ENCODE data around the gene HOXD1. TPM values are rescaled to one million over a fixed set of nuclear protein-coding genes. Genes with fewer than 3 reads are reported as not detected.

Gene HOXD1
- total RNA-seq, 1 experiment from 2014 or later = not detected

DNA sequence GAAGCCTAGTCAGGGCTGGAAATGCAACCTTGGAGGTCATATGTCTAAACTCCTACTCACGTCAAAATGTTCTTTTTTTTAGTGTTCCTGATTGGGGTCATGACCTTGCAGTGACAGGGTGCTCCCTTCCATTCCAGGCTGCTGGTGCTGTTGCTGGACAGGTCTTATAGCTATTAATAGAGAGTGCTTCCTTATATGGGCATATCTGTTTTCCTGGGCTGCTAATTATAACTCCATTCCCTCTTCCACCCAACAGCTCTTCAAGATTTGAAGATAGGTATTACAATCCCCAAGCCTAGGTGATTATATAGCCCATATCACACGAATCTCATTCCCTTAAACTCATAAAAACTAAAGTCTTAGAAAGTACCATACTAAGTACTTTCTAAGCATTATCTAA, 18.8 kb upstream of the HOXD1 start:
- no peak for TF ChIP-seq EZH2 (IDR thresholded peaks at IDR 0.05; ENCODE audit: low read depth)
- no peak for TF ChIP-seq CTCF (conservative IDR thresholded peaks at IDR 0.05)

DNA sequence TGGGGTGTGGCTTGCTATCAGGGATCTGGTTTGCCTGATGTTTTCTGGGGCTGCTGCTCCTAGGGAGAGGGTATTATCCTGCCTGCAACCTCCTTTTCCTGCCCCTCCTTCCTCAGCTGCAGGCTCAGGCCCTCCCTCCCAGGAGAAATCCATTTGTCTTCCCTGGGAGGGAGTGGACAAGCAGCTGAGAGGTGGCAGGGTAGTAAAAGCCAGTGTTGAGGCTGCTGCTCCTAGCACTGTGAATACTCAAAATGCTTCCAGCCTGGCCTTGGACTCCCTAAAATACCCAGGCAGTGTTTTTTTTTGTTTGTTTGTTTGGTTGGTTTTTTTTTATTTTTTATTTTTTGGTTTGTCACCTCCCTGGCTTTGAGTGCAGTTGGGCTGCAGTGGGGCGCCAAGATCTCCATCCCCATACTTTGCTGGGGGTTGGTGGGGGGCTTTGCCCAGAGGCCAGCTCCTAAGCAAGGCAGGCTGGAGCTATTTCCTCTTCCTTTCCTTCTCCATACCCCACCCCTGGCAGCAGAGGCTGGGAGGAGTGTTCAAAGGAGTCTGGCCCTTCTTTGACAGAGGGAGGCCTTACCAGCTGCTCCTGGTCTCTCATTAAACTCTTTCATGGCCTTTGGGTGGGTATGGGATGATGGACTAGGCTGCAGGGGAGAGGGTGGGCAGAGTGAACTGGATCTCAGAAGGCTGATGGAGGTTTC, 17.7 kb upstream of the HOXD1 start:
- no peak overlapping the region for H2AFZ ChIP-seq
- POLR2A ChIA-PET (ENCODE audit: unreplicated experiment) = no interaction called here
- H3K27ac ChIP-seq = no peak overlapping the region
- H3K79me2 ChIP-seq (ENCODE audit: low read depth) = no peaks in the 10 kb centered on the region
- TF ChIP-seq CTCF (conservative IDR thresholded peaks at IDR 0.05) (no peak), EZH2 (IDR thresholded peaks at IDR 0.05; ENCODE audit: low read depth) (no peak)
- no peaks in the 10 kb centered on the region for H3K9me2 ChIP-seq (ENCODE audit: insufficient read depth)
- CTCF ChIA-PET = no interaction called here
- no peaks in the 10 kb centered on the region for H3F3A ChIP-seq (ENCODE audit: insufficient read depth, low read depth)
- H3K36me3 ChIP-seq (ENCODE audit: low read depth) = no peaks in the 10 kb centered on the region
- H3K4me3 ChIP-seq = no peak overlapping the region
- H3K27me3 ChIP-seq (ENCODE audit: insufficient read depth, low read depth) = peaks cover 50% of the 10 kb centered on the region
- no peak for DNase-seq
- no peaks in the 10 kb centered on the region for H3K4me1 ChIP-seq (replicated peaks; ENCODE audit: insufficient read depth)
- intact Hi-C loops (cut with micrococcal nuclease; ENCODE audit: unreplicated experiment) = no loop called here
- BruUV-seq (replicated peaks) = no TSS peak
- no peak overlapping the region for H3K4me2 ChIP-seq
- no peaks in the 10 kb centered on the region for H4K20me1 ChIP-seq (ENCODE audit: insufficient read depth)
- no peaks in the 10 kb centered on the region for H3K9me3 ChIP-seq (ENCODE audit: insufficient read depth, low read depth)

More for the DNA sequence above, 18.8 kb upstream of the HOXD1 start:
- ChIA-PET POLR2A (ENCODE audit: unreplicated experiment) (no interaction called here), CTCF (no interaction called here)
- Histone ChIP-seq H4K20me1 (ENCODE audit: insufficient read depth) (no peaks in the 10 kb centered on the region), H3K9me3 (ENCODE audit: insufficient read depth, low read depth) (no peaks in the 10 kb centered on the region), H3K27ac (no peak overlapping the region), H3F3A (ENCODE audit: insufficient read depth, low read depth) (no peaks in the 10 kb centered on the region), H3K36me3 (ENCODE audit: low read depth) (no peaks in the 10 kb centered on the region), H3K79me2 (ENCODE audit: low read depth) (no peaks in the 10 kb centered on the region), H3K9me2 (ENCODE audit: insufficient read depth) (no peaks in the 10 kb centered on the region), H2AFZ (no peak overlapping the region), H3K4me3 (no peak overlapping the region), H3K4me2 (no peak overlapping the region), H3K4me1 (replicated peaks; ENCODE audit: insufficient read depth) (no peaks in the 10 kb centered on the region), H3K27me3 (ENCODE audit: insufficient read depth, low read depth) (peaks cover 49% of the 10 kb centered on the region)
- BruUV-seq (replicated peaks) = no TSS peak
- no peak for DNase-seq
- intact Hi-C loops (cut with micrococcal nuclease; ENCODE audit: unreplicated experiment) = no loop called here

DNA sequence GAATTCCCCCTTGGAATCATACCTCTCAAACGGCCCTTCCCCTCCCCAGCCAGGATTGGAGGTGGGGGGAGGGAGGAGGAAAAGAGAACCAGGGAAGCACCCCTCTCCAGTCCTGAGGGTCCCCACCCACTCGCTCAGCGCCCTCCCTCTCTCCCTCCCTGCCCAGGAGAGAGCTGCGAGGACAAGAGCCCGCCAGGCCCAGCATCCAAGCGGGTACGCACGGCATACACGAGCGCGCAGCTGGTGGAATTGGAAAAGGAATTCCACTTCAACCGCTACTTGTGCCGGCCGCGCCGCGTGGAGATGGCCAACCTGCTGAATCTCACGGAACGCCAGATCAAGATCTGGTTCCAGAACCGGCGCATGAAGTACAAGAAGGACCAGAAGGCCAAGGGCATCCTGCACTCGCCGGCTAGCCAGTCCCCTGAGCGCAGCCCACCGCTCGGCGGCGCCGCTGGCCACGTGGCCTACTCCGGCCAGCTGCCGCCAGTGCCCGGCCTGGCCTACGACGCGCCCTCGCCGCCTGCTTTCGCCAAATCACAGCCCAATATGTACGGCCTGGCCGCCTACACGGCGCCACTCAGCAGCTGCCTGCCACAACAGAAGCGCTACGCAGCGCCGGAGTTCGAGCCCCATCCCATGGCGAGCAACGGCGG, 17.0 kb upstream of the HOXD1 start:
- intact Hi-C loops (cut with micrococcal nuclease; ENCODE audit: unreplicated experiment) = no loop called here
- Histone ChIP-seq H3K4me3 (no peak overlapping the region), H3K27me3 (ENCODE audit: insufficient read depth, low read depth) (peaks cover 46% of the 10 kb centered on the region)

More for the DNA sequence above, 17.0 kb upstream of the HOXD1 start:
- no peak overlapping the region for H2AFZ ChIP-seq
- no TSS peak for BruUV-seq (replicated peaks)
- H3K4me1 ChIP-seq (replicated peaks; ENCODE audit: insufficient read depth) = no peaks in the 10 kb centered on the region
- H3F3A ChIP-seq (ENCODE audit: insufficient read depth, low read depth) = no peaks in the 10 kb centered on the region
- POLR2A ChIA-PET (ENCODE audit: unreplicated experiment) = no interaction called here
- no peaks in the 10 kb centered on the region for H3K9me2 ChIP-seq (ENCODE audit: insufficient read depth)
- no peak overlapping the region for H3K4me2 ChIP-seq
- CTCF ChIA-PET = no interaction called here
- no peaks in the 10 kb centered on the region for H4K20me1 ChIP-seq (ENCODE audit: insufficient read depth)
- H3K36me3 ChIP-seq (ENCODE audit: low read depth) = no peaks in the 10 kb centered on the region
- H3K79me2 ChIP-seq (ENCODE audit: low read depth) = no peaks in the 10 kb centered on the region
- DNase-seq = no peak
- no peak overlapping the region for H3K27ac ChIP-seq
- no peak for TF ChIP-seq CTCF (conservative IDR thresholded peaks at IDR 0.05)
- TF ChIP-seq EZH2 (IDR thresholded peaks at IDR 0.05; ENCODE audit: low read depth) = no peak
- H3K9me3 ChIP-seq (ENCODE audit: insufficient read depth, low read depth) = no peaks in the 10 kb centered on the region
